ENCODE results near the gene DGKI. TPM values are rescaled to one million over a fixed set of nuclear protein-coding genes. Genes with fewer than 3 reads are reported as not detected.

The DGKI gene
- total and polyA plus RNA-seq, 2 donors, result 0.14 to 0.33 TPM

DNA sequence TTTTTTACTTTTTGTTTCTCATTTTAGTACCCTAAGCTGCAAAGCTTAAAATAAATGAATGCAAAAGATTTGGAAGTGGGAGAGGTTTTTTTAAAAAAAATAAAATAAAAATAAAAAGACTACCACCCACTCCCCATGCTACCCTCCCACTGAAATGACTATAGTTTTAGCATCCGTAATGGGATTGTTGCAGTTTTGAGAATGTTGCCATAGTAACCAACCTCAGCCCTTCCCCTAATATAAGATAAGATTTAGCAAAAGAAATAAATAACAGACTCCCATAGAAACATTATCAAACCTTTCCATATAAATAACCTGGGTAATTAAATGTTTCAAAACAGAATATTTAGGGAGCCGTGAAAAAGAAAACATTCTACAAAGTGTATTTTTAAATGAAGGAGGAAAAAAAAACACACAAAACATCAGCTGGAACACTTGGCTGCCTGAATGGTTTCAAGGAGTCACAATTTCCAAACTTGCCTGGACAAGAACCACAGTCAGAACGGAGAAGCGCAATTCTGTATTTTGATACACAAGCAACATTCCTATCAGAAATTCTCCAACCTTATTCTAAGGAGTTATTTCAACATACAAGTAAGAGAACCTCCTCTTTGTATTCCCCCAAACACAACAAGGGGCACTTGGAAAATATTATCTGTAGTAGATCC lies 57.4 kb downstream of the DGKI start:
- WGBS, result 94% methylated on average over 4 of the region's 4 CpGs
- Histone ChIP-seq H3K36me3 (ENCODE audit: control insufficient read depth in 2 of 2, insufficient read depth in 2 of 2, low read length in 1 of 2) (no peaks in the 10 kb centered on the region), H3K27me3 (ENCODE audit: control insufficient read depth in 2 of 2, insufficient read depth in 1 of 2, low read length in 1 of 2) (no peaks in the 10 kb centered on the region), H3K27ac (ENCODE audit: low read depth in 1 of 2, low read length in 1 of 2) (no peak overlapping the region), H3K9me3 (ENCODE audit: control insufficient read depth in 2 of 2, insufficient read depth in 1 of 2, low read length in 1 of 2) (no peaks in the 10 kb centered on the region), H3K4me1 (ENCODE audit: control insufficient read depth in 2 of 2, insufficient read depth in 2 of 2, low read length in 2 of 2) (no peaks in the 10 kb centered on the region), H3K4me3 (ENCODE audit: low read length in 2 of 2) (no peak overlapping the region)
- peak in 2 of 9 donors; percentile 3 to 7 for DNase-seq (ENCODE audit: low read depth in 6 of 9, low spot score in 9 of 9)

DNA sequence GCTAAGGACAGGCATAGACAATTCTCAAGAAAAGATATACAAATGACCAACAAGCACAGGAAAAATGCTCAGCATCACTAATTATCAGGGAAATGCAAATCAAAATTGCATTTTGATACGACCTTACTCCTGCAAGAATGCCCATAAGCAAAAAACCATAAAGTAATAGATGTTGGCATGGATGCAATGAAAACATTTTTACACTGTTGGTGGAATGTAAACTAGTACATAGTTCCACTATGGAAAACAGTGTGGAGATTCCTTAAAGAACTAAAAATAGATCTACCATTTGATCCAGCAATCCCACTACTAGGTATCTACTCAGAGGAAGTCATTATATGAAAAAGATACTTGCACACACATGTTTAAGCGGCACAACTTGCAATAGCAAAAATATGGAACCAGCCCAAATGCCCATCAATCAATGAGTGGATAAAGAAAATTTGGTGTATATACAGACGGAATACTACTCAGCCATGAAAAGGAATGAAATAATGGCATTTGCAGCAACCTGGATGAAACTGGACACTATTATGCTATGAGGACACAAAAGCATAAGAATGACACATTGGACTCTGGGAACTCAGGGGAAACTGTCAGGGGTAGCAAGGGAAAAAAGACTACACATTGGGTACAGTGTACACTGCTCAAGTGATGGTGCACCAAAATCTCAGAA lies 59.3 kb downstream of the DGKI start:
- Histone ChIP-seq H3K4me1 (ENCODE audit: control insufficient read depth in 2 of 2, insufficient read depth in 2 of 2, low read length in 2 of 2) (no peaks in the 10 kb centered on the region), H3K27ac (ENCODE audit: low read depth in 1 of 2, low read length in 1 of 2) (no peak overlapping the region), H3K27me3 (ENCODE audit: control insufficient read depth in 2 of 2, insufficient read depth in 1 of 2, low read length in 1 of 2) (no peaks in the 10 kb centered on the region), H3K4me3 (ENCODE audit: low read length in 2 of 2) (no peak overlapping the region), H3K9me3 (ENCODE audit: control insufficient read depth in 2 of 2, insufficient read depth in 1 of 2, low read length in 1 of 2) (no peaks in the 10 kb centered on the region), H3K36me3 (ENCODE audit: control insufficient read depth in 2 of 2, insufficient read depth in 2 of 2, low read length in 1 of 2) (no peaks in the 10 kb centered on the region)
- DNase-seq (ENCODE audit: low read depth in 6 of 9, low spot score in 9 of 9), result no peak
- 62% methylated on average over 3 of the region's 3 CpGs for WGBS

DNA sequence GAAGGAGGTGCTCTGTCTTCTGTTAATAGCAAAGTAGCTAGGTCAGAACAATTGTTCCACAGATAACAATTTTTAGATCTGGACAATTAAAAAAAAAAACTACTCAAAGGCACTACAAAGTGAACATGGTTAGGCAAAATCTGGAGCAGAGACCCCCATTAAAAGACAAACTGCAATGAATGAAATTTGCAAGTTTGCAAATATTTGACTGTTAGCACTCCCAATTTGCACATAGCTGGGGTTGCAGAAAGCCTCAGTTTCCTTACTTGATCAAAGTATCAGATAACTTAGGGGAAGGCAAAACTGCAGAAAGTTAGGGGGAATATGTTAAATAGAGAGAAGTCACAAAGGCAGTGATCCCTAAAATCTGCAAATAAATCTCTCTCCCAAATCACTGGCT lies 68.3 kb downstream of the DGKI start:
- Histone ChIP-seq H3K27ac (ENCODE audit: low read depth in 1 of 2, low read length in 1 of 2) (no peak overlapping the region), H3K36me3 (ENCODE audit: control insufficient read depth in 2 of 2, insufficient read depth in 2 of 2, low read length in 1 of 2) (no peaks in the 10 kb centered on the region)
- no peak for DNase-seq (ENCODE audit: low read depth in 6 of 9, low spot score in 9 of 9)

DNA sequence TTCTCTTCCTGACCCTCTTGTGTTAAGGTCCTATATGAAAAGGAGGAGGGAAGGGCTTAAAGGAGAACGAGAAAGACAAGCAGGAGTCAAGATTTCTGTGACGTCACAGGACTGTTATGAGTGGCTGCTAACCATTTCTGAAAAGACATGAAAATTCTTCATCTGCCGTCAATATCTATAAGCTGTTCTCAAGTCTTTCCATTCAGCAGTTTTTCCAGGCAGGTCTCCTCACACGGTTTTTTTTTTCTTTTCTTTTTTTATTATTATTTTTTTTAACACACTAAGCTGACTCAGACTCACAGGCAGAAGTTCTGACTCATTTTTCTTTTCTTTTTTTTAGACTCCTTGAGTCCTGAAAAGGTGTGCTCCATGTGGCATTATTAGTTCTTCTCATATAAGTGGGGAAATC lies 72.0 kb downstream of the DGKI start:
- no peaks in the 10 kb centered on the region for H3K36me3 ChIP-seq (ENCODE audit: control insufficient read depth in 2 of 2, insufficient read depth in 2 of 2, low read length in 1 of 2)
- H3K27ac ChIP-seq (ENCODE audit: low read depth in 1 of 2, low read length in 1 of 2), result no peak overlapping the region
- no peaks in the 10 kb centered on the region for H3K9me3 ChIP-seq (ENCODE audit: control insufficient read depth in 2 of 2, insufficient read depth in 1 of 2, low read length in 1 of 2)
- DNase-seq (ENCODE audit: low read depth in 6 of 9, low spot score in 9 of 9), result no peak
- WGBS, result 84% methylated on average over 4 of the region's 4 CpGs
- H3K4me1 ChIP-seq (ENCODE audit: control insufficient read depth in 2 of 2, insufficient read depth in 2 of 2, low read length in 2 of 2), result no peaks in the 10 kb centered on the region
- no peaks in the 10 kb centered on the region for H3K27me3 ChIP-seq (ENCODE audit: control insufficient read depth in 2 of 2, insufficient read depth in 1 of 2, low read length in 1 of 2)
- H3K4me3 ChIP-seq (ENCODE audit: low read length in 2 of 2), result no peak overlapping the region

More for the DNA sequence above, 68.3 kb downstream of the DGKI start:
- Histone ChIP-seq H3K4me3 (ENCODE audit: low read length in 2 of 2) (no peak overlapping the region), H3K4me1 (ENCODE audit: control insufficient read depth in 2 of 2, insufficient read depth in 2 of 2, low read length in 2 of 2) (no peaks in the 10 kb centered on the region), H3K27me3 (ENCODE audit: control insufficient read depth in 2 of 2, insufficient read depth in 1 of 2, low read length in 1 of 2) (no peaks in the 10 kb centered on the region), H3K9me3 (ENCODE audit: control insufficient read depth in 2 of 2, insufficient read depth in 1 of 2, low read length in 1 of 2) (no peaks in the 10 kb centered on the region)

DNA sequence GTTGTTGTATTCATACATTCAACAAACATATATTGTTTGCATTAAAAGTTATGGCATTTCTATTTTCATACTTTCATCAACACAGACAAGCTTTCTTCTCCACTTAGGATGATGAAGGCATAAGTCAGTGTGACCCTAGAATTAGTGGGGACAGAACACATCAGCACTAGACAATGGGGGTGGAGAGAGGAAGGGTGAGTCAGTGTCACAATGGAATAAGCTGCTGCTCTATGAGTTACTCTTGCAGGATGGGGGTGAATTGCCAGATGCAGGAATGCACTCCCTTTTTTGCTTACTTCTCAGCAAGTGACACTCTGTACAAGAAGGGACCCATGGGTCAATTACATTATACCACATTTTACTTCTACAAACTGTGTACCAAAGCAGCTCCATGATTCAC lies 74.0 kb downstream of the DGKI start:
- Histone ChIP-seq H3K9me3 (ENCODE audit: control insufficient read depth in 2 of 2, insufficient read depth in 1 of 2, low read length in 1 of 2) (no peaks in the 10 kb centered on the region), H3K4me3 (ENCODE audit: low read length in 2 of 2) (no peak overlapping the region), H3K4me1 (ENCODE audit: control insufficient read depth in 2 of 2, insufficient read depth in 2 of 2, low read length in 2 of 2) (no peaks in the 10 kb centered on the region), H3K36me3 (ENCODE audit: control insufficient read depth in 2 of 2, insufficient read depth in 2 of 2, low read length in 1 of 2) (no peaks in the 10 kb centered on the region), H3K27ac (ENCODE audit: low read depth in 1 of 2, low read length in 1 of 2) (no peak overlapping the region), H3K27me3 (ENCODE audit: control insufficient read depth in 2 of 2, insufficient read depth in 1 of 2, low read length in 1 of 2) (no peaks in the 10 kb centered on the region)
- no peak for DNase-seq (ENCODE audit: low read depth in 6 of 9, low spot score in 9 of 9)

DNA sequence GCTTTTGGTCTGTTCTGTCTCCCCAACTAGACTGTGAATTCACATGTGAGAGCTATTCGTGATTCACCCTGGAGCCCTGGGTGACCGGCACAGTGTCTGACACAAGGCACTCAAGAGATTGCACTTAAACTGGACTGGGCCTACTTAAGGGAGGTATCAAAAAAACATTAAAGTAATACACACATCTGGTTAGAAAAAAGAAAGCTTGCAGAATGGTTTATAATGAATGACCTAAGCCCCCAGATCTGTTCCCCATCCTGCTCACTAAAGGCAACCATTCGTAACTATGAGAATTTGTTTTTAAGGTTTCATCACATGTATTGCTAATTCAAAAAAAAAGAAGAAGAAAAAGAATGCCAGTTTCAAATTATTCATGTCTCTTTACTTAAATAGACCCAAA lies 74.5 kb downstream of the DGKI start:
- no peak overlapping the region for H3K4me3 ChIP-seq (ENCODE audit: low read length in 2 of 2)
- H3K9me3 ChIP-seq (ENCODE audit: control insufficient read depth in 2 of 2, insufficient read depth in 1 of 2, low read length in 1 of 2), result no peaks in the 10 kb centered on the region
- H3K4me1 ChIP-seq (ENCODE audit: control insufficient read depth in 2 of 2, insufficient read depth in 2 of 2, low read length in 2 of 2), result no peaks in the 10 kb centered on the region
- no peaks in the 10 kb centered on the region for H3K27me3 ChIP-seq (ENCODE audit: control insufficient read depth in 2 of 2, insufficient read depth in 1 of 2, low read length in 1 of 2)
- H3K27ac ChIP-seq (ENCODE audit: low read depth in 1 of 2, low read length in 1 of 2), result no peak overlapping the region
- no peaks in the 10 kb centered on the region for H3K36me3 ChIP-seq (ENCODE audit: control insufficient read depth in 2 of 2, insufficient read depth in 2 of 2, low read length in 1 of 2)
- WGBS, result 65% methylated on average over 3 of the region's 3 CpGs
- DNase-seq (ENCODE audit: low read depth in 6 of 9, low spot score in 9 of 9), result no peak

DNA sequence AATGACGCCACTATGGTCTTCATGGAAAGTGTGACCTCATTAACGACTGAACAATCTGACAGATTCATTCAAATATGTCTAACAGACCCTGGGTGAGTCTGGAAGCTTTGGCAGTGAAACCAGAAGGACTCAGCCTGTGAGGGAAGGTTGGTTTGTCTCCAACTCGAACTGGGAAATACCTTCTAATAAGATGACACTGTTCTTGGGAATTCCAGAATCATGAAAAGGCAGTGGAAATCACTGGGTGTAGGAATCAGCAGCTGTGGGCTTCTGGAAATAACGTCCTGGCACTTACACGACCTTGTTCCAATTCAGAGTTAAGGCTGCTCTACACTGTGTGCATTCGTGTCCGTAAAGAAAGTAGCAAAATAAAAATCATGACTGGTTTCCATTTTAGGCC lies 75.1 kb downstream of the DGKI start:
- Histone ChIP-seq H3K36me3 (ENCODE audit: control insufficient read depth in 2 of 2, insufficient read depth in 2 of 2, low read length in 1 of 2) (no peaks in the 10 kb centered on the region), H3K9me3 (ENCODE audit: control insufficient read depth in 2 of 2, insufficient read depth in 1 of 2, low read length in 1 of 2) (peaks cover 0 to 3% of the 10 kb centered on the region in 2 donors), H3K27ac (ENCODE audit: low read depth in 1 of 2, low read length in 1 of 2) (no peak overlapping the region), H3K4me3 (ENCODE audit: low read length in 2 of 2) (no peak overlapping the region), H3K27me3 (ENCODE audit: control insufficient read depth in 2 of 2, insufficient read depth in 1 of 2, low read length in 1 of 2) (no peaks in the 10 kb centered on the region), H3K4me1 (ENCODE audit: control insufficient read depth in 2 of 2, insufficient read depth in 2 of 2, low read length in 2 of 2) (no peaks in the 10 kb centered on the region)
- WGBS, result 86% methylated on average over 7 of the region's 7 CpGs
- no peak for DNase-seq (ENCODE audit: low read depth in 6 of 9, low spot score in 9 of 9)

DNA sequence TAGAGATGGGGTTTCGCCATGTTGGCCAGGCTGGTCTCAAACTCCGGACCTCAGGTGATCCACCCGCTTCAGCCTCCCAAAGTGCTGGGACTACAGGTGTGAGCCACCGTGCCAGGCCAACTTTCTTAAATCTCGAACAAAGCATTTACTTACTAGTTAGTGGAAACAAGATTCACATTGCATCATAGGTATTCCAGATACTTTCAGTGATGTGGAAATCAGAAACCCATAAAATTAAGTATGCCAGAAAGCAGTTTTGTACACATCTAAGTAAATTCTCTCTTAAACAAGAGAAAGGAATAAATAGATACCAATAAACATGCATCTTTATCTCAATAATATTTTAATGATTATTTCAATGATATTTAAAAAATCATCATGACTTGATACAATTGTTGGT lies 75.5 kb downstream of the DGKI start:
- H3K27me3 ChIP-seq (ENCODE audit: control insufficient read depth in 2 of 2, insufficient read depth in 1 of 2, low read length in 1 of 2), result no peaks in the 10 kb centered on the region
- H3K36me3 ChIP-seq (ENCODE audit: control insufficient read depth in 2 of 2, insufficient read depth in 2 of 2, low read length in 1 of 2), result no peaks in the 10 kb centered on the region
- no peak for DNase-seq (ENCODE audit: low read depth in 6 of 9, low spot score in 9 of 9)
- H3K4me3 ChIP-seq (ENCODE audit: low read length in 2 of 2), result no peak overlapping the region
- WGBS, result 97% methylated on average over 5 of the region's 5 CpGs
- no peaks in the 10 kb centered on the region for H3K4me1 ChIP-seq (ENCODE audit: control insufficient read depth in 2 of 2, insufficient read depth in 2 of 2, low read length in 2 of 2)
- H3K9me3 ChIP-seq (ENCODE audit: control insufficient read depth in 2 of 2, insufficient read depth in 1 of 2, low read length in 1 of 2), result peaks cover 0 to 4% of the 10 kb centered on the region in 2 donors
- no peak overlapping the region for H3K27ac ChIP-seq (ENCODE audit: low read depth in 1 of 2, low read length in 1 of 2)

DNA sequence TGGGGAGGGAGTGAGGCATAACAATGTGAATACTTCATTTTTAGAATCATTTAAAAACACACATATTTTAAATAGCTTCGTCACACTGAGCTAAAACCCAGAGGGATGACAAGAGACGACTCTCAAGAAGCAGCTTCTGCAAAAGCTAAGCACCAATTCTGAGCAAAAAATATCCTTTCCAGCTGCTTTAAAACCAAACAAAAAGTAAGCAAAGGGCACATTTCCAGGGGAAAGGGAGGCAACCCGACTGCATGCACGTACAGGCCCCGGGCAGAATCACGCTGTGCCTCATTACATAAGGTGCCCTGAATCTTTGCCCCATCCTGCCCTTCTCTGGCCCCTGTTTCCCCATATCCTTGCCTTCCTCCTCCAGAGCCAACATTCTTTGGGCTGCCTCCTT lies 78.4 kb downstream of the DGKI start:
- WGBS, result 93% methylated on average over 6 of the region's 6 CpGs
- no peak overlapping the region for H3K27ac ChIP-seq (ENCODE audit: low read depth in 1 of 2, low read length in 1 of 2)
- peaks cover 0 to 4% of the 10 kb centered on the region in 2 donors for H3K9me3 ChIP-seq (ENCODE audit: control insufficient read depth in 2 of 2, insufficient read depth in 1 of 2, low read length in 1 of 2)
- H3K4me1 ChIP-seq (ENCODE audit: control insufficient read depth in 2 of 2, insufficient read depth in 2 of 2, low read length in 2 of 2), result no peaks in the 10 kb centered on the region
- no peak for DNase-seq (ENCODE audit: low read depth in 6 of 9, low spot score in 9 of 9)
- H3K27me3 ChIP-seq (ENCODE audit: control insufficient read depth in 2 of 2, insufficient read depth in 1 of 2, low read length in 1 of 2), result no peaks in the 10 kb centered on the region
- no peak overlapping the region for H3K4me3 ChIP-seq (ENCODE audit: low read length in 2 of 2)
- H3K36me3 ChIP-seq (ENCODE audit: control insufficient read depth in 2 of 2, insufficient read depth in 2 of 2, low read length in 1 of 2), result no peaks in the 10 kb centered on the region
